Large intestine (tissue), 3 donors: ENCODE results near the gene TMEM207. TPM values are rescaled to one million over a fixed set of nuclear protein-coding genes. Genes with fewer than 3 reads are reported as not detected.
"Not testable (repeated sequence)": the region's sequence is repeated elsewhere in the genome, so short reads cannot be mapped to it uniquely, and the experiment has no call there.

ENCODE experiments used
- DNase-seq, 2 donors: peaks; one replicate each; pipeline versions ENCODE4 v3.0.0 to v3.0.0-alpha.2; 2013
- H3K27ac ChIP-seq: one replicate; pipeline ENCODE4 v1.5.1; 2013; ENCODE audit warnings: low read length
- H3K27me3 ChIP-seq: 2 replicates; pipeline ENCODE4 v1.6.1; 2013; ENCODE audit warnings: low read length; ENCODE audit not compliant: control insufficient read depth, insufficient read depth
- H3K36me3 ChIP-seq: 2 replicates; pipeline ENCODE4 v1.6.1; 2013; ENCODE audit warnings: low read length; ENCODE audit not compliant: control insufficient read depth, insufficient read depth
- H3K4me1 ChIP-seq: one replicate; pipeline ENCODE4 v1.6.1; 2013; ENCODE audit warnings: low read length; ENCODE audit not compliant: control insufficient read depth, insufficient read depth
- H3K4me3 ChIP-seq: one replicate; pipeline ENCODE4 v1.5.1; 2013; ENCODE audit warnings: low read length
- H3K9me3 ChIP-seq: one replicate; pipeline ENCODE4 v1.6.1; 2013; ENCODE audit warnings: mild to moderate bottlenecking, low read depth, low read length, moderate library complexity; ENCODE audit not compliant: control insufficient read depth
- WGBS: methylation state at CpG from one replicate; pipeline ENCODE4 v1.1.5; 2013; ENCODE audit warnings: low lambda C conversion rate; ENCODE audit not compliant: insufficient coverage; 5-methylcytosine and 5-hydroxymethylcytosine counted together
- polyA plus RNA-seq: library from polyadenylated mRNA; unstranded; fragments of 120-200 nt; gene quantifications from one replicate; pipeline ENCODE4 v1.2.1, GENCODE V29; 2013

TMEM207 gene
- polyA plus RNA-seq, 1 donor = 2.9 TPM

GRCh38 chr3:190486908-190487607 lies 37.4 kb upstream of the TMEM207 start:
- Histone ChIP-seq H3K4me1 (no peaks in the 10 kb centered on the region), H3K36me3 (no peaks in the 10 kb centered on the region), H3K27ac (no peak overlapping the region), H3K9me3 (no peaks in the 10 kb centered on the region), H3K27me3 (peaks cover 4% of the 10 kb centered on the region), H3K4me3 (no peak overlapping the region)
- 80% methylated on average over 2 of the region's 4 CpGs for WGBS
- no peak for DNase-seq

- no peak for DNase-seq
- no peaks in the 10 kb centered on the region for H3K36me3 ChIP-seq
- no peaks in the 10 kb centered on the region for H3K4me1 ChIP-seq
- no CpG with 5 or more reads among the region's 1 CpG for WGBS
- H3K4me3 ChIP-seq = no peak overlapping the region
- no peak overlapping the region for H3K27ac ChIP-seq
- peaks cover 4% of the 10 kb centered on the region for H3K27me3 ChIP-seq
- H3K9me3 ChIP-seq = no peaks in the 10 kb centered on the region
Measured at GRCh38 chr3:190486533-190486864, 36.8 kb upstream of the TMEM207 start.

- H3K9me3 ChIP-seq = no peaks in the 10 kb centered on the region
- no peak for DNase-seq
- no peak overlapping the region for H3K27ac ChIP-seq
- H3K27me3 ChIP-seq = peaks cover 4% of the 10 kb centered on the region
- no peak overlapping the region for H3K4me3 ChIP-seq
- 0% methylated on average over 1 of the region's 6 CpGs for WGBS
- no peaks in the 10 kb centered on the region for H3K36me3 ChIP-seq
- no peaks in the 10 kb centered on the region for H3K4me1 ChIP-seq
Measured at GRCh38 chr3:190485830-190486532, 36.3 kb upstream of the TMEM207 start.

- Histone ChIP-seq H3K27ac (no peak overlapping the region), H3K4me3 (no peak overlapping the region), H3K27me3 (no peaks in the 10 kb centered on the region), H3K9me3 (no peaks in the 10 kb centered on the region), H3K36me3 (no peaks in the 10 kb centered on the region), H3K4me1 (no peaks in the 10 kb centered on the region)
- DNase-seq = no peak
- WGBS = no CpG with 5 or more reads among the region's 2 CpGs
Measured at GRCh38 chr3:190481779-190482178, 32.1 kb upstream of the TMEM207 start.

- not testable (repeated sequence) for H3K36me3 ChIP-seq, DNase-seq, H3K4me3 ChIP-seq, H3K4me1 ChIP-seq, H3K9me3 ChIP-seq, H3K27ac ChIP-seq, H3K27me3 ChIP-seq
- no CpG with 5 or more reads among the region's 25 CpGs for WGBS
Measured at GRCh38 chr3:190473261-190473660, 23.6 kb upstream of the TMEM207 start.

GRCh38 chr3:190467922-190468321 lies 18.2 kb upstream of the TMEM207 start:
- DNase-seq = no peak
- no peak overlapping the region for H3K27ac ChIP-seq
- no peaks in the 10 kb centered on the region for H3K4me1 ChIP-seq

DNA sequence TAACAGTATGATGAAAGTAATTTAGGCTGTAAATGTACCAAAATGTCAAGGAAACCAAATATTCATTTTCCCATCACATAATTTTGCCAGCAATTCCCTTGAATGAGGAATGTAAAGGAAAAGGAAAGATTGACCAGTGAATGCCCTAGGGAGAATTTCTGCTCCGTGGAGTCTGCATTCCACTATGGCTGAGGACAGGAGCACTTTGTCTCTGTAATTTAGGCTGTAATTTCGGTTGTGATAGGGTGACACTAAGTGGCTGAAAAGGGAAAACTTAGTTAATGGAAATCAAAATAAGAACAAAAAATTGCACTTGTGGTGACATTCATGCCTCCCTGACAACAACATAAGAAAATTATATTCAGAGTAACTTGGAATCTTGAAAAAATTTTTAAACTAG lies 8.3 kb upstream of the TMEM207 start:
- no peak overlapping the region for H3K4me3 ChIP-seq
- no peaks in the 10 kb centered on the region for H3K36me3 ChIP-seq
- no peaks in the 10 kb centered on the region for H3K9me3 ChIP-seq
- H3K27me3 ChIP-seq = no peaks in the 10 kb centered on the region
- no peak for DNase-seq
- no peak overlapping the region for H3K27ac ChIP-seq
- WGBS = 20% methylated on average over 1 of the region's 2 CpGs
- H3K4me1 ChIP-seq = peaks cover 9% of the 10 kb centered on the region

More at GRCh38 chr3:190467922-190468321, 18.2 kb upstream of the TMEM207 start:
- no peak overlapping the region for H3K4me3 ChIP-seq
- H3K9me3 ChIP-seq = peaks cover 5% of the 10 kb centered on the region
- H3K27me3 ChIP-seq = no peaks in the 10 kb centered on the region
- H3K36me3 ChIP-seq = no peaks in the 10 kb centered on the region

DNA sequence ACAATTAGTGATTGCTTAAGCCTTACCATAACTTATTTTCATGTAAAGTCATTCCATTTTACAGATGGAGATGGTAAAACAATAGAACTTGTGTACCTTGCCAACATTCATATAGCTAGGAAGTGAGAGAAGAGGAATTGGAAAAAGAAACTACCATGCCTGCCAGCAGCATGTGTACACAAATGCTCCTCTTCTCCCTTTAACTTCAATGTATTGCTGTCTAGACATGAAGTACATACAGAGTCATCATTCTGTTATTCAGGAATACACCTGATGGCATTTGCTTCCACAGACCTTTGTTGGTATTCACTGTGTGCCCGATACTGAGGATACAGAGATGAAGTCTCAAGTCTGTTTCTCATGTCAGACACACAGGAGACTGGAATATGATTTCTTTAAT lies 7.1 kb upstream of the TMEM207 start:
- WGBS = no CpG with 5 or more reads among the region's 1 CpG

DNA sequence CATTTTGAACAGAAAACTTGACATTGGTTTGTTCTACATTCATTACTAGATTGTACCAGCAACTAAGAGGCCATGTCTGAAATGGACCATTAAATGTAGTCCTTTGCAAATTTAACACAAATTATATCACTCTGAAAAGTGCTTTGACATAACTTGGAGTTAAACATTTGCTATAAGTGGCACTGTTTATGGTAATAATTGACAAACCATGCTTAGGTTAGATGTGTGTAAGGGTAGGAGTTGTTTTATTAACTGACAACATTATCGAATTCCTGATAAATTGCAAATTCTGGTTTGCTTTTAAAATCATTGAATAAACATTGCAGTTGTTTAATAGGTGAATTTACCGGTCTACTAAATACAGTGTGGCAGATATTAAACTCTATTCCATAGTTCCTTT lies 6.1 kb upstream of the TMEM207 start:
- DNase-seq = peak in 1 of 2 donors; percentile 41

More for the DNA sequence above, 7.1 kb upstream of the TMEM207 start:
- Histone ChIP-seq H3K4me3 (no peak overlapping the region), H3K27me3 (no peaks in the 10 kb centered on the region), H3K36me3 (no peaks in the 10 kb centered on the region), H3K4me1 (peaks cover 9% of the 10 kb centered on the region), H3K9me3 (no peaks in the 10 kb centered on the region), H3K27ac (no peak overlapping the region)
- DNase-seq = no peak

DNA sequence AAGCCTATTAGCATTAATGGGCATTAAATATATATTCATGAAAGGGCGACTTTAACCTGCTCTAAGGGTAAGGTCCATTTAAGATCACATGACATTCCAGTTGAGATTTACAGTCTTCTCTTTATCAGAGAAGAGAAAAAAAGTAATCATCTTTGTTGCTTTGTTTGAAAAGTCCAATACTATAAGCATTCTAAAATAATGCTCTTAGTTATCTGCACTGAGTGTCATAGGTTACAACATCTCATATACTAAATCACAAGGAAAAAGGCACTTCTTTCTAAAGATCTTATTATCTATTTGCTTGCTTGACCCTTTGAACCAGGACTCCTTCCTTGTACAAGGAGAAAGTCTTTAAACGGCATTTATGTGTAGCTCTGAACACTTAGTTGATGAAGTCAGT lies 1.4 kb downstream of the TMEM207 start:
- Histone ChIP-seq H3K27me3 (no peaks in the 10 kb centered on the region), H3K36me3 (no peaks in the 10 kb centered on the region), H3K27ac (peak overlapping the region; percentile 49), H3K9me3 (no peaks in the 10 kb centered on the region), H3K4me1 (peaks cover 36% of the 10 kb centered on the region), H3K4me3 (no peak overlapping the region)
- DNase-seq = peak; percentile 26 to 81
- WGBS = 27% methylated on average over 2 of the region's 2 CpGs

More for the DNA sequence above, 6.1 kb upstream of the TMEM207 start:
- H3K27ac ChIP-seq = peak overlapping the region; percentile 6
- H3K36me3 ChIP-seq = no peaks in the 10 kb centered on the region
- no peaks in the 10 kb centered on the region for H3K9me3 ChIP-seq
- H3K4me1 ChIP-seq = peaks cover 9% of the 10 kb centered on the region
- H3K27me3 ChIP-seq = no peaks in the 10 kb centered on the region
- no peak overlapping the region for H3K4me3 ChIP-seq
- 46% methylated on average over 2 of the region's 2 CpGs for WGBS
